Prostate gland (tissue), 2 donors: ENCODE results near the gene SBF2. TPM values are rescaled to one million over a fixed set of nuclear protein-coding genes. Genes with fewer than 3 reads are reported as not detected.

Experiments used
- DNase-seq: peaks from one replicate; pipeline ENCODE4 v3.0.0-alpha.2; 2019; ENCODE audit warnings: low spot score
- H3K27ac ChIP-seq, 2 donors: fragments of 200-600 bp; sonication (generic); 2 replicates each; pipeline ENCODE4 v1.5.1; 2017 to 2019
- H3K27me3 ChIP-seq: fragments of 200-600 bp; sonication (generic); replicated peaks from 2 replicates; pipeline ENCODE4 v1.5.1; 2019; ENCODE audit not compliant: insufficient read depth
- H3K36me3 ChIP-seq, 2 donors: fragments of 200-600 bp; sonication (generic); 1 replicate in 1 of 2; 2 replicates in 1 of 2; pipeline versions ENCODE4 v1.5.1 to v1.8.1; 2017 to 2019
- H3K4me1 ChIP-seq: fragments of 200-600 bp; sonication (generic); replicated peaks from 2 replicates; pipeline ENCODE4 v1.5.1; 2019
- H3K4me3 ChIP-seq, 2 donors: fragments of 200-600 bp; sonication (generic); 2 replicates each; pipeline ENCODE4 v1.5.1; 2017 to 2019
- H3K9me3 ChIP-seq: fragments of 200-600 bp; sonication (generic); 2 replicates; pipeline ENCODE4 v1.5.1; 2017
- POLR2A ChIP-seq: fragments of 450-650 bp; IDR thresholded peaks from one replicate; pipeline ENCODE4 v1.6.1; 2016; ENCODE audit warnings: antibody characterized with exemption, mild to moderate bottlenecking
- POLR2AphosphoS5 ChIP-seq: sonication (generic); formaldehyde crosslinking; IDR thresholded peaks from one replicate; pipeline ENCODE4 v1.6.1; 2017; ENCODE audit warnings: antibody characterized with exemption
- WGBS: methylation state at CpG from one replicate; pipeline ENCODE4 v1.1.5; 2018; 5-methylcytosine and 5-hydroxymethylcytosine counted together
- intact Hi-C: fragments of 100-400 bp; cut with DNase I; formaldehyde crosslinking; loops from one replicate; pipeline ENCODE4 v1.14.2; 2022
- total RNA-seq, 2 donors: library from RNA; depleted of rRNA; stranded (reverse); fragments of >200 nt; gene quantifications; one replicate each; pipeline ENCODE4 v1.1.0, GENCODE V29; 2016
- TF ChIP-seq, protein P1 (sequence below), 4 experiments: fragments of 200-600 bp in 2 of 4; fragments of 450-650 bp in 2 of 4; sonication (generic) in 2 of 4; IDR thresholded peaks; 1 replicate in 3 of 4; 2 replicates in 1 of 4; pipeline ENCODE4 v1.5.1; 2016 to 2019; ENCODE audit warnings: antibody characterized with exemption in 4 of 4, mild to moderate bottlenecking in 2 of 4, moderate library complexity in 2 of 4

Gene SBF2
- total RNA-seq, 2 donors from 2014 or later, result 35.9 to 56.7 TPM

DNA sequence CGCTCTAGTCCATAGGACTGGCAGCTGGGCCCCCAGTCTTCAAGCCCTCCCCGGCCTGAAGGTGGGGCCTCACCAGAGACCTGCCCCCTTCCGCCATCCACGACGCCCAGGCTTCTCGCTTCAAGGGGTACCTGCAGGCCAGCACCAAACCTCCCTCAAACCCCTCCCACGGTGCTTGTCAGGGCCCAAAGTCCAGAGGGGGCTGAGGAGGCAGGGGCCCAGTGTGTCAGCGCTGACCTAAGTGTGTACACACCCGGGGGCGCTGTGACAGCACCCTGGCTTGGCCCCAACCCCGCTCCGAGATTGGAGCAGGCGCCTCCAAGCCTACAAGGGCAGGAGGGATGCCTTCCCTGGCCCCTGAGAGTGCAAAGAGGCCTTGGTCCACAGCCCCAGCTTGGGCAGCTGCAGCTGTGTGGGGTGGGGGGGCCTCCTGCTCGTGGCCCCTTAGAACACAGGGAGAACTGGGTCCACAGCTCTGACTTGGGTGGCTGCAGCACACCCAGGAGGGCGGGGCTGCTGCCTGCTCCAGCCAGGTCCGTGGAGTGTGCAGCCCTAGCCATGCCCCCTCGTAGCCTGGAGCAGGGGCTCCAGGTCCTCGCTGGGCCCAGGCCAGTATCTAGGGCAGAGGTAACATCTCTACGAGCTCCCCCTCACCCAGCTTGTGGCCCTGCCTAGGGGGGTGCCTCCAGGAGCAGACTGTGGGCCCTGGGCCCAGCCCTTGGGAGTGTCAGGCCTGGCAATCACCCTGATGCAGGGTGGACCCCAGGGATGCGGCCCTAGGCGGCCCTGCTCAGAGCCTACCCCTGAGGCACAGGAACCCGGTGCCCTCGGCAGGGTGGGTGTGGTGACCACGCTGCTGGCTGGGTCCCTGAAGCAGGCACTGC lies 4.9 kb downstream of the SBF2 start:
- H3K4me3 ChIP-seq, result no peak overlapping the region
- H3K27me3 ChIP-seq, result no peaks in the 10 kb centered on the region
- TF ChIP-seq POLR2A (no peak), POLR2AphosphoS5 (no peak)
- TF ChIP-seq, protein P1, sequence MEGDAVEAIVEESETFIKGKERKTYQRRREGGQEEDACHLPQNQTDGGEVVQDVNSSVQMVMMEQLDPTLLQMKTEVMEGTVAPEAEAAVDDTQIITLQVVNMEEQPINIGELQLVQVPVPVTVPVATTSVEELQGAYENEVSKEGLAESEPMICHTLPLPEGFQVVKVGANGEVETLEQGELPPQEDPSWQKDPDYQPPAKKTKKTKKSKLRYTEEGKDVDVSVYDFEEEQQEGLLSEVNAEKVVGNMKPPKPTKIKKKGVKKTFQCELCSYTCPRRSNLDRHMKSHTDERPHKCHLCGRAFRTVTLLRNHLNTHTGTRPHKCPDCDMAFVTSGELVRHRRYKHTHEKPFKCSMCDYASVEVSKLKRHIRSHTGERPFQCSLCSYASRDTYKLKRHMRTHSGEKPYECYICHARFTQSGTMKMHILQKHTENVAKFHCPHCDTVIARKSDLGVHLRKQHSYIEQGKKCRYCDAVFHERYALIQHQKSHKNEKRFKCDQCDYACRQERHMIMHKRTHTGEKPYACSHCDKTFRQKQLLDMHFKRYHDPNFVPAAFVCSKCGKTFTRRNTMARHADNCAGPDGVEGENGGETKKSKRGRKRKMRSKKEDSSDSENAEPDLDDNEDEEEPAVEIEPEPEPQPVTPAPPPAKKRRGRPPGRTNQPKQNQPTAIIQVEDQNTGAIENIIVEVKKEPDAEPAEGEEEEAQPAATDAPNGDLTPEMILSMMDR (IDR thresholded peaks at IDR 0.05), result no peak
- H3K9me3 ChIP-seq, result no peaks in the 10 kb centered on the region
- no peaks in the 10 kb centered on the region for H3K36me3 ChIP-seq
- intact Hi-C loops, result no loop called here
- no peak overlapping the region for H3K27ac ChIP-seq
- peaks cover 3% of the 10 kb centered on the region for H3K4me1 ChIP-seq
- 88% methylated on average over 15 of the region's 24 CpGs for WGBS
- DNase-seq, result no peak

DNA sequence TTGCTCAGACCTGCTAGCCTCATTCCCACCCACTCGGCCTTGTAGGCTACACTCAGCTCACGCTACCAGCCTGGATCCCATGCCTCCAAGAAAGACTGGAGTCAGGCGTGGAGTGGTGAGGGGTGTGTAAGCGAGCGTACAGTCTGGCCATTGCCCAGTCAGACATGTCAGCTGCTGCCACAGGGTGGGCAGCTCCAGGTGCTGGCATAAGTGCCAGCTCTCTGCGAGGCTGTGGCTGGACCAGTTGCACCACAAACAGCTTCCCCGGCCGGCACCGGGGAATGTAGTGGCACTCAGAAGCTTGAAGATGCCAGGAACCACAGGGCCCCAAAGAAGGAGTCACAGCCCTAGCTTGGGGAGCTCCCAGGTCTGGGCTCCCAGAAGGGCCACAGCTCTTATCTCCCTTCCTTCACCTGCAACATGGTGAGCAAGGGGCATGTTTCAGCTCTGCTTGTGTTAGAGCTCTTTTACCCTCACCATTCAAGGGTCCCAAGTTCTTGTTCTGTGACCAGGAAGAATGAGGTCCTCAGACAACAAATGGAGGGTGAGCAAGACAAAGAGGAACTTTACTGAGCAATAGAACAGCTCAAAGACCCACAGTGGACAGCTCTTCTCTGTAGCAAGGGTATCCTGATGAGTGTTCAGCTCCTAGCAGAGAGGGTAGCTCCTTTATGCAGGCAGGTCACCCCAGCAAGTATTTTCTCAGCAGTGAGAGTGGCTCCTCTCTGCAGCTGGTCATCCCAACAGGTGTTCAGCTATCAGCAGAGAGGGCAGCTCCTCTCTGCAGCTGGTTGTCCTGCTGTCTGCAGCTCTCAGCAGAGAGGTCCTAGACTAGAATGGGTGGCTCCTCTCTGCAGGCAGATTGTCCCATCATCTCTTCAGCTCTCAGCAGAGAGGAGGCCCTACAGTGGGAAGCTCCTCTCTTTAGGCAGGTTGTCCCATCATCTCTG lies 6.0 kb downstream of the SBF2 start:
- no peak for DNase-seq
- WGBS, result 77% methylated on average over 9 of the region's 9 CpGs
- intact Hi-C loops, result no loop called here
- H3K27me3 ChIP-seq, result no peaks in the 10 kb centered on the region
- no peak overlapping the region for H3K4me3 ChIP-seq
- TF ChIP-seq POLR2A (no peak), POLR2AphosphoS5 (no peak)
- TF ChIP-seq, protein P1 (IDR thresholded peaks at IDR 0.05), result no peak
- H3K9me3 ChIP-seq, result no peaks in the 10 kb centered on the region
- no peaks in the 10 kb centered on the region for H3K36me3 ChIP-seq
- H3K27ac ChIP-seq, result no peak overlapping the region
- H3K4me1 ChIP-seq, result peaks cover 3% of the 10 kb centered on the region

DNA sequence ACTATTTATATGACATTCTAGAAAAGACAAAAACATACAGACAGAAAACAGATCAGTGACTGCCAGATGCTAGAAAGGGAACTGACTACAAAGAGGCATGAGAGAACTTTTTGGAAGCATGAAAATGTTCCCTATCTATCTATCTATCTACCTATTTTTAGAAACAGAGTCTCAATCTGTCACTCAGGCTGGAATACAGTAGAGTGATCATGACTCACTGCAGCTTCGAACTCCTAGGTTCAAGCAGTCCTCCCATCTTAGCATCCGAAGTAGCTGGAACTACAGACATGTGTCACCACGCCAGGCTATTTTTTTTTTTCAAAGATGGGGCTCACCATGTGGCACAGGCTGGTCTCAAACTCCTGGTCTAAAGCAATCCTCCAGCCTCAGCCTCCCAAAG lies 6.9 kb downstream of the SBF2 start:
- no peak for DNase-seq
- Histone ChIP-seq H3K4me3 (no peak overlapping the region), H3K36me3 (no peaks in the 10 kb centered on the region), H3K4me1 (peaks cover 1% of the 10 kb centered on the region), H3K27me3 (no peaks in the 10 kb centered on the region), H3K9me3 (no peaks in the 10 kb centered on the region), H3K27ac (no peak overlapping the region)
- WGBS, result 75% methylated on average over 3 of the region's 3 CpGs
- intact Hi-C loops, result no loop called here
- TF ChIP-seq, protein P1 (IDR thresholded peaks at IDR 0.05), result no peak
- TF ChIP-seq POLR2A (no peak), POLR2AphosphoS5 (no peak)

DNA sequence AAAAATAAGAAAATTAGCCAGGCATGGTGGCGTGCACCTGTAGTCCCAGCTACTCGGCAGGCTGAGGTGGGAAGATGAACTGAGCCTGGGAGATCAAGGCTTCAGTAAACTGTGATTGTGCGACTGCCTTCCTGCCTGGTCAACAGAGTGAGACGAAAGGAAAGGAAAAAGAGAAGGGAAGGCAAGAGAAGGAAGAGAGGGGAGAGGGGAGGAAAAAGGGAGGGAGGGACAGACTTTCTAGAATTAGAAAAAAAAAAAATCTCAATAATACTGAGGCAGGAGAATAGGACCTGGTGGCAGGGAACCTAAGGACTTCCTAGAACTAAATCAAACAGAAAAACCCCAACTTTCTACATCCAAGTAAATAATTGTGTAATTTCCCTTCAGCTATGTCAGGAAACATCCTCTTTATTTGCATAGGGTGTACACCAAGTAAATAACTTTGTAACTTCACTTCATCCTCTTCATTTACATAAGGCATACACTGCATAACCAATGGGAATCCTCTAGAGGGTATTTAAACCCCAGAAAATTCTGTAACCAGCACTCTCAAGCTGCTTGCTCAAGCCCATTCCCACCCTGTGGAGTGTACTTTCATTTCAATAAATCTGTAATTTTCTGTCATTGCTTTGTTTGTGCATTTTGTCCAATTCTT lies 8.7 kb downstream of the SBF2 start:
- WGBS, result 90% methylated on average over 4 of the region's 4 CpGs
- intact Hi-C loops, result no loop called here
- no peaks in the 10 kb centered on the region for H3K4me1 ChIP-seq
- TF ChIP-seq POLR2A (no peak), POLR2AphosphoS5 (peak; percentile 48)
- TF ChIP-seq, protein P1 (IDR thresholded peaks at IDR 0.05), result no peak
- no peaks in the 10 kb centered on the region for H3K27me3 ChIP-seq
- H3K4me3 ChIP-seq, result no peak overlapping the region
- H3K9me3 ChIP-seq, result no peaks in the 10 kb centered on the region
- no peak for DNase-seq
- no peaks in the 10 kb centered on the region for H3K36me3 ChIP-seq
- peak overlapping the region in 1 of 2 donors; percentile 1 for H3K27ac ChIP-seq
